Sciatic nerve (tissue), 2 donors: ENCODE data around the gene SYNDIG1. TPM values are rescaled to one million over a fixed set of nuclear protein-coding genes. Genes with fewer than 3 reads are reported as not detected.

Experiments
- ATAC-seq: fragments of 200-7000 bp; cut with Tn5 transposase; one replicate; pipeline ENCODE4 v1.9.1; 2020; ENCODE audit warnings: mild to moderate bottlenecking, moderate library complexity
- DNase-seq: peaks from one replicate; pipeline ENCODE4 v3.0.0-alpha.2; 2020; ENCODE audit warnings: low spot score
- intact Hi-C: fragments of 100-400 bp; cut with DNase I; formaldehyde crosslinking; loops from one replicate; pipeline ENCODE4 v1.14.2; 2022
- total RNA-seq: library from RNA; stranded (reverse); fragmentation: NEBNext Ultra II Directional; extraction: Animal tissue kit (Norgen Biotek cat#: 25700); gene quantifications from one replicate; pipeline ENCODE4 v1.2.1, GENCODE V29; 2021
- donor health status: DM: no; HTN: no; CAD: no.
- donor health status: DM: no; HTN: no; CAD: no.

Gene SYNDIG1
- total RNA-seq, 1 donor from 2014 or later = 17.9 TPM

- DNase-seq = no peak
- no peak for ATAC-seq
- intact Hi-C loops = no loop called here
These were observed 104.9 kb downstream of the SYNDIG1 start for GRCh38 chr20:24574307-24574706.

- no peak for DNase-seq
- ATAC-seq = no peak
- intact Hi-C loops = no loop called here
These were observed 105.4 kb downstream of the SYNDIG1 start for GRCh38 chr20:24574797-24575196.

GRCh38 chr20:24575811-24576210 is 106.4 kb downstream of the SYNDIG1 start:
- ATAC-seq (no peak), DNase-seq (no peak)
- intact Hi-C loops = no loop called here

GRCh38 chr20:24576447-24576846 is 107.0 kb downstream of the SYNDIG1 start:
- intact Hi-C loops = no loop called here
- ATAC-seq = no peak
- DNase-seq = no peak

- peak; percentile 28 for ATAC-seq
- intact Hi-C loops = no loop called here
- no peak for DNase-seq
These were observed 108.0 kb downstream of the SYNDIG1 start for GRCh38 chr20:24577271-24577909.

GRCh38 chr20:24578567-24579415 is 109.4 kb downstream of the SYNDIG1 start:
- DNase-seq (no peak), ATAC-seq (no peak)
- intact Hi-C loops = no loop called here

- DNase-seq = no peak
These were observed 110.0 kb downstream of the SYNDIG1 start for GRCh38 chr20:24579475-24579874.

GRCh38 chr20:24580006-24580405 is 110.6 kb downstream of the SYNDIG1 start:
- intact Hi-C loops = no loop called here
- ATAC-seq (no peak), DNase-seq (no peak)

More at GRCh38 chr20:24579475-24579874, 110.0 kb downstream of the SYNDIG1 start:
- intact Hi-C loops = no loop called here
- ATAC-seq = no peak

GRCh38 chr20:24580855-24581254 is 111.4 kb downstream of the SYNDIG1 start:
- intact Hi-C loops = no loop called here
- ATAC-seq (no peak), DNase-seq (no peak)

- intact Hi-C loops = no loop called here
- DNase-seq (no peak), ATAC-seq (no peak)
These were observed 112.2 kb downstream of the SYNDIG1 start for GRCh38 chr20:24581443-24582170.

- DNase-seq = no peak
- no peak for ATAC-seq
- intact Hi-C loops = no loop called here
These were observed 113.1 kb downstream of the SYNDIG1 start for GRCh38 chr20:24582373-24583168.

GRCh38 chr20:24583169-24583792 is 113.9 kb downstream of the SYNDIG1 start:
- intact Hi-C loops = no loop called here
- ATAC-seq (no peak), DNase-seq (no peak)

- intact Hi-C loops = no loop called here
- no peak for ATAC-seq
- no peak for DNase-seq
These were observed 114.6 kb downstream of the SYNDIG1 start for GRCh38 chr20:24584078-24584477.

GRCh38 chr20:24584538-24585356 is 115.3 kb downstream of the SYNDIG1 start:
- intact Hi-C loops = no loop called here
- ATAC-seq (no peak), DNase-seq (no peak)

GRCh38 chr20:24585796-24586522 is 116.5 kb downstream of the SYNDIG1 start:
- DNase-seq = no peak
- no peak for ATAC-seq
- intact Hi-C loops = no loop called here

GRCh38 chr20:24586523-24586840 is 117.1 kb downstream of the SYNDIG1 start:
- DNase-seq = no peak
- intact Hi-C loops = no loop called here
- ATAC-seq = no peak

- ATAC-seq = no peak
- intact Hi-C loops = no loop called here
- no peak for DNase-seq
These were observed 118.1 kb downstream of the SYNDIG1 start for GRCh38 chr20:24587384-24588046.
